A172 (cell line): ENCODE results near the gene GOLGA6L1. TPM values are rescaled to one million over a fixed set of nuclear protein-coding genes. Genes with fewer than 3 reads are reported as not detected.
"Not testable (repeated sequence)": the region's sequence is repeated elsewhere in the genome, so short reads cannot be mapped to it uniquely, and the experiment has no call there.

ENCODE experiments used
- DNase-seq: peaks from one replicate; pipeline ENCODE4 v3.0.0-alpha.2; 2015; ENCODE audit warnings: low spot score
- total RNA-seq: library from RNA; depleted of rRNA; stranded (reverse); fragments of >200 nt; shearing (Covaris generic); gene quantifications from 2 replicates; pipeline ENCODE4 v1.2.3, GENCODE V29; 2014; rRNA removed

The GOLGA6L1 gene
- total RNA-seq = not detected in 2 replicates

GRCh38 chr15:23136722-23137121, at the start of gene GOLGA6L1:
Gene GOLGA6L1, minus strand, starts transcription at chr15:23136822. Its CDS starts 91 bp downstream, at chr15:23136731.
- not testable (repeated sequence) for DNase-seq

GRCh38 chr15:23181201-23181600, 44.6 kb upstream of the GOLGA6L1 start:
- not testable (repeated sequence) for DNase-seq

- DNase-seq = not testable (repeated sequence)
These were observed 43.9 kb upstream of the GOLGA6L1 start for GRCh38 chr15:23180547-23180927.

DNA sequence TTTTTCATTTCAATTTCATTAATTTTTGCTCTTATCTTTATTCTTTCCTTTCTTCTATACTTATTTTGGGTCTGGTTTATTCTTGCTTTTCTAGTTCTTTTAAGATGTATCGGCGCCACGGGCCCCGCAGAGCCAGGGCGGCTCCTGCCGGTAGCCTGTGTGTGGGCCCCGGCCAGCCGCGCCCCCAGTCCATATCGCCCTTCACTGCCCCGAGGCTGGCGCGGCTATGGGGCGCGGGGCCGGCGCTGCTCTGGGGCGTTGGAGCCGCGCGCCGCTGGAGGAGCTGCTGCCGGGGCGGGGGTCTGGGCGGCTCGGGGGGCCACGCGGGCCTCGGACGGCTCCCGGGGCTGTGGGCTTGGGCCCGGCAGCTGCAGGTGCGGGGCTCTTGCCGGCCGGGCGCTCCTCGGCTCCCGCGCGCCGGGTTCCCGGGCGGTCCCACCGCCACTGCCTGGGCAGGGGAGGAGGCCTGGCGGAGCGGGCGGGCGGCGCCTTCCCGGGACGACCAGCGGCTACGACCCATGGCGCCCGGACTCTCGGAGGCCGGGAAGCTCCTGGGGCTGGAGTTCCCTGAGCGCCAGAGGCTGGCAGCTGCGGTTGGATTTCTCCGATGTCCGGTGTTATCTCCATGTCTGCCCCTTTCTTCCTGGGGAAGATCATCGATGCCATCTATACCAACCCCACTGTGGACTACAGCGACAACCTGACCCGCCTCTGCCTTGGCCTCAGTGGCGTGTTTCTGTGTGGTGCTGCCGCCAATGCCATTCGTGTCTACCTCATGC, 43.3 kb upstream of the GOLGA6L1 start:
- not testable (repeated sequence) for DNase-seq

DNA sequence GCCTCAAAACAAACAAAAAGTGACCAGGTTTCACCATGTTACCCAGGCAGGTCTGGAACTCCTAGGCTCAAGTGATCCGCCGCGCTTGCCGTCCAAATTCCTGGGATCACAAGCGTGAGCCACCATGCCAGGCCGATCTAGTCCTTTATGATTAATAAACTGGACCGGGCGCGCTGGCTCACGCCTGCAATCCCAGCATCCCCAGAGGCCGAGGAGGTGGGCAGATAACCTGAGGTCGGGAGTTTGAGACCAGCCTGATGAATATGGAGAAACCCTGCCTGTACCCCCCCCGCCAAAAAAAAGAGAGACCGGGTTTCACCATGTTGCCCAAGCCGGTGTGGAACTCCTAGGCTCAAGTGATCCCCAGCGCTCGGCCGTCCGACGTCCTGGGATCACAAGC, 40.1 kb upstream of the GOLGA6L1 start:
- not testable (repeated sequence) for DNase-seq

- not testable (repeated sequence) for DNase-seq
These were observed 39.0 kb upstream of the GOLGA6L1 start for GRCh38 chr15:23175606-23176005.

GRCh38 chr15:23174609-23175140, 38.1 kb upstream of the GOLGA6L1 start:
- DNase-seq = peak; percentile 53

- DNase-seq = not testable (repeated sequence)
These were observed 3.8 kb downstream of the GOLGA6L1 start for GRCh38 chr15:23132787-23133186.

DNA sequence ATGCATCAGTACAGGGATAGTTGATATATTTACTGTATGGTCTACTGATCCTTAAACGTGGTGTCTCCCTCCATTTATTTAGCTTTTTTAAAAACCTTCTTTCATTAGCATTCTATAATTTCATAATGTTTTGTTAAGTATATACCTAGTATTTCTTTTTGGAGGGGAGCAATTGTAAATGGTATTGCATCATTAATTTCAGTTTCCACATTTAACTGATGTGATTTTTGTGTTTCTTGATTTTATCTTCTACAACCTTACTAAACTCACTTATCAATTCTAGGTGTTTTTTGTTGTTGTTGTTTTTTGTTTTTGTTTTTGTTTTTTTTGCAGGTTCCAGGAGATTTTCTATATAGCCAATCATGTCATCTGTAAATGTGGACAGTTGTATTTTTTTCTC, 18.4 kb downstream of the GOLGA6L1 start:
- DNase-seq = no peak

DNA sequence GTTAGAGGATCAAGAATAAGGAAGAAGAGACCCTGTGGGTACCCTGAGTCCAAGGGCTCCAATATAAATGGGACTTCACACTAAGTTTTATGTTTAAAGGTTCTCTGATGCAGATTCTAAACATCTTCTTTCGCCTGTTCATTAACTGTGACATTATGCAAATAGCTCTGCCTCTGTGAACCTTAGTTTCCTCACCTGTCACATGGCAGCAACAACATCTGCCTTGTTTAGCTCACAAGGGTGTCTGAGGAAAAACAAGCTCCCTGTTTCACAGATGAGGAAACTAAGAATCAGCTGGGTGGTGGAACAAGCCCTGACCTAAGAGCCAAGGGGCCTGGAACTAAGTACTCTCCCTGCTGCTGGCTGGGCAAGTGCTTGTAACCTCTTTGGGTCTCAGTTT, 40.8 kb downstream of the GOLGA6L1 start:
- DNase-seq = no peak

DNA sequence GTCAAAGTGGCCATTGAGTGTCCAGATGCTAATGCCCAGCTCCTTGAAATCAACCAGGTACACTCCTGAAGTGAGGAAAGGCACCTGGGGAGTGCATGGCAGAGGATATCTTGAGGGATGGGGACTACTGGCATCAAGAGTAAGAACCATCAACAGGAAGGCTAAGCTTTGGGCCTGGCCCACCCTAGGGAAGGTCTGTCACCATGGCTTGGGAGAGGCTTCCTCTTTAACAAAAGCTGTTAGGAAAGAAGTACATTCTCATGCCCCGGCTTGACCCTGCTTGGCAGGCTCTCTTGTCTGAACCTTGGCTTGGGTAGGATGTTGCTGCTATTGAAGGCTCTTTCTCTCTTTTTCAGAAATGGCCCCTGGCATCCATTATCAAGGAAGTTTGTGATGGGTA, 53.5 kb downstream of the GOLGA6L1 start:
- no peak for DNase-seq

DNA sequence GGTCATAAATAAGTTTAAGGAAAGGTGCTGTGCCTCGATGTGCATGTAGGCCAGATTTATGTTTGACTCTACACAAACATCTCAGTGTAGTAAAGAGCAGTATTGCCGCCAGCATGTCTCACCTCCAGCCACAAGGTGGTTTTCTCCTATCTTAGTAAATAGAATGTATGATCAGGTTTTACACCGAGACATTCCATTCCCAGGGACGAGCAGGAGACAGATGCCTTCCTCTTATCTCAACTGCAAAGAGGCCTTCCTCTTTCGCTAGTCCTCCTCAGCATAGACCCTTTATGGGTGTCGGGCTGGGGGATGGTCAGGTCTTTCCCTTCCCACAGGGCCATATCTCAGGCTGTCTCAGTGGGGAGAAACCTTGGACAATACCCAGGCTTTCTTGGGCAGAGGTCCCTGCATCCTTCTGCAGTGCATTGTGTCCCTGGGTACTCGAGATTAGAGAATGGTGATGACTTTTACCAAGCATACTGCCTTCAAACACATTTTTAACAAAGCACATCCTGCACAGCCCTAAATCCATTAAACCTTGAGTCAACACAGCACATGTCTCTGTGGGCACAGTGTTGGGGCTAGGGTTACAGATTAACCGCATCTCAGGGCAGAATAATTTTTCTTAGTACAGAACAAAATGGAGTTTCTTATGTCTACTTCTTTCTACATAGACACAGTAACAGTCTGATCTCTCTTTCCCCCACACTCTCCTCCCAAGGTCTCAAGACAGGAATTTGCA, 54.5 kb downstream of the GOLGA6L1 start:
- DNase-seq = not testable (repeated sequence)

DNA sequence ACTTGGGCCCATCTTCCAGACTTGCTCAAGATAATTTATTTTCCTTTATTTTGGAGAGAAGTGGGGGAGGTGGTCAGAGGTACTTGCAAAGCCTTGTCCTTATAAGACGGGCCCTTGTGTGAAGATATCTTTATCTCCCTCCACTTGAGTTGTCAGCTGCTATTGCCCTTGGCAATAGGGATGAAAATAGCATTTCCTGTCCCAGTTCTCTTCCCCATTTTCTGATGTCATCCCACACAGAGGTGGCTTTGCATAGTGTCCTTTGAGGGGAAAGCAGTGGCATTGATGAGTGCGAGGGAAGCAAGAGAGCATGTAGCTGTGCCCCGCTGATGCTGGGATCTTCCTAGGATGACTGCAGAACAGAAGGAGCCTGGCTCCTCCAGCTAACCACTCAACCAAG, 55.4 kb downstream of the GOLGA6L1 start:
- DNase-seq = no peak

GRCh38 chr15:23079766-23080165, 56.9 kb downstream of the GOLGA6L1 start:
- DNase-seq = no peak

Other genes with a start within 250 kb of the GOLGA6L1 start
- 78.1 and 81.4 TPM in 2 replicates for gene CYFIP1, start 156.5 kb downstream of the GOLGA6L1 start, total RNA-seq
- gene TUBGCP5, start 97.3 kb downstream of the GOLGA6L1 start, total RNA-seq = 25.3 and 27.9 TPM in 2 replicates
- not detected in 2 replicates for gene GOLGA6L26, start 197.4 kb upstream of the GOLGA6L1 start, total RNA-seq
- gene GOLGA8S, start 217.9 kb upstream of the GOLGA6L1 start, total RNA-seq = not detected in 2 replicates